Smooth muscle cell of the brain vasculature (primary cell): Measurements from ENCODE around the gene ELL.

Experiments
- DNase-seq: peaks from one replicate; pipeline ENCODE4 v3.0.0-alpha.2; 2012; ENCODE audit warnings: low read depth, low spot score

Gene ELL

DNA sequence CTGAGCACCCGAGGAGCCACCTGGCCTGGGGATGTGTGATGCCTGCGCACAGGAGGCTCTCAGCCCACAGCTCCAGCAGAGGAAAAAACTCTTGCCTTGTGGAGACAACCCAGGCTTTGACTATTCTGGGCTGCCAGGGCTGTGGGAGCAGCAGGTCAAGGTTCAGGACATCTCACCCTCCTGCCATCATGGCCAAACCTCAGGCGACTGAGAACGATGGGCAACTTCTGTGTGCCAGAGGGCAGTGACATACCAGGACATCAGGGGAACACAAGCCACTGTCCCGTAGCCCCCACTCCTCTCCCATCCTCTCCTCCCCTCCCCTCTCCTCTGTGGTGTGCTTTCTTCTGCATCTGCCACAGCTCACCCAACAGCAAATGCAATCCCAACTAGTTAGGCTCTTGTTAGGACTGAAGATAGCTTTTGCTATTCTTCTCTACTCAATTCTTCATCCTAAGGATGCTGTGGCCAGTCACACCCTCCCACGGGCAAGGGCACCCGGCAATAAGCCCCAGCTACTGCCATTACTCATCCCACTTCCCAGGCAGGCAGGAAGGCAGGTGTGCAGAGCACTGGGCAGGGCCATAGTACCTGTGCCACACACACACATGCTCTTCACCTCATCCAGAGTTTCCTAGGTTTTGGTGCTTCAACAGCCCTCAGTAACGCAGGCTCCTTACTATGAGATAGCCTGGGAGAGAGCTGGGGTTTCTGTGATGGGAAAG is 16.8 kb downstream of the ELL start:
- no peak for DNase-seq

DNA sequence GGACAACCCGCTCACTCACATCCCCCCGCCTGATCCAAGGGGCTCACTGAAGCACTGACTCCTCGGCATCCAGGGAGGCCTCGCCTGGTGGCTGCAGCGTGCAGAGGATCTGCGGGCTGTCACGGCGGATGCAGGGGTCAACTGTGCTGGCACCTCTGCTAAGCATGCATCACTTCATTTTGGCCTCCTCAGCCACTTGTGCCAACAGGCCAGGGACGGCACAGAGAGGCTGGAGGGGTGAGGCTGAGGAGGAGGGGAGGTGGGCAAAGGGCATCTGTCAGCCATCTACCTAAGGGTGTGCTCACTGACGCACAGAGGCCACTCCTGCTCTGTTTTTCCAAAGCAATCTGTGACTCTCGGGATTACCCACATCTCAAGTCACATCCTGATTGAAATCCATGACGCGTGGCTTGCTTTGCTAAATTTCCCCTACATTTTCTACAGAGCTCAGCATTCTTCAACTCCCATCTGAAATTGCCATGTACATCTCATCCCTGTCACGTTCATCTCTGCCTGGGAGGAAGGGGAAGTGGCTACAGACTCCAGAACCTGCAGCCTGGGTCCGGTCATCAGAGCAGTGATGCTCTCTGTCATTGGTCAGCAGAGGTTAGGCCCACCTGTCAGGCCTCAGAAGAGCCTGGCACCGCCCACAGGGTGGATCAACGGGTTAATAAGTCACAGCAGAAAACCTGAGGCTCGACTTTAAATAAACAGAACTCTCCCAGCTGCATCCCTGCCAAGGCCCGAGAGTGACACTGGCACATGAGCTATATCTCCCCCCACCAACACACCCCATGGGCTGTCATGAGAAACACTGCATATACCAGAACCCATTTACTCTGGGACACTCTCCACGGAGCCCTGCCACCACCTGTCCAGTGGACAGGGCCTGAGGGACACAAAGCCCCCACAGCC is 17.6 kb downstream of the ELL start:
- DNase-seq: no peak

DNA sequence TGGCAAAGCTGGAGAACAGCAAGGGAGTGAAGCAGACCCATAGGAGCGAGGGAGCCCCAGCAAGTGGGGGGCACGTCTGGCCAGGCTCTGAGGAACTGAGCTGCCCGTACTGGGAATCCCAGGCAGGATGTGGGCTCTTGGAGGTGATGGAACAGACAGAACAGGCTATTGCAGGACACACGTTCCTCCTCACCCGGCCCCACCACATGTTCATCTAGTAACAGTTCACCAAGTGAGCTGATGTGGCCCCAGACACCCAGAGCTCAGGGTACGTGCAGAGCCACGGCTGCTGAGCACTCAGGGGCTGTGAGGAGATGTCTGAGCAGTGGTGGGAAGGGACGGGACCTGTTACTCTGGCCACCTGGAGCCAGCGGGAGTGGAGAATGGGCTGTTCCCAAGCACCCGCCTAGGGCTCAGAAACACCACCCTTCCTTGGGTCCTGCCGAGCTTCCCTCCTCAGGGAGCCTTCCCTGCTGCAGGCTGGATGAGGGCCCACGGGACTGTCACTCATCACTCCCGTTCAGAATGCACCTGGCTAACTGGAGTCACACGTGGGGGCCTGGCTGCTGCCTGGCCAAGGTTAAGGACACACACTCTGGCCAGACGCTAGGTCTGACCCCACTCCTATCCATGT is 18.4 kb downstream of the ELL start:
- no peak for DNase-seq

DNA sequence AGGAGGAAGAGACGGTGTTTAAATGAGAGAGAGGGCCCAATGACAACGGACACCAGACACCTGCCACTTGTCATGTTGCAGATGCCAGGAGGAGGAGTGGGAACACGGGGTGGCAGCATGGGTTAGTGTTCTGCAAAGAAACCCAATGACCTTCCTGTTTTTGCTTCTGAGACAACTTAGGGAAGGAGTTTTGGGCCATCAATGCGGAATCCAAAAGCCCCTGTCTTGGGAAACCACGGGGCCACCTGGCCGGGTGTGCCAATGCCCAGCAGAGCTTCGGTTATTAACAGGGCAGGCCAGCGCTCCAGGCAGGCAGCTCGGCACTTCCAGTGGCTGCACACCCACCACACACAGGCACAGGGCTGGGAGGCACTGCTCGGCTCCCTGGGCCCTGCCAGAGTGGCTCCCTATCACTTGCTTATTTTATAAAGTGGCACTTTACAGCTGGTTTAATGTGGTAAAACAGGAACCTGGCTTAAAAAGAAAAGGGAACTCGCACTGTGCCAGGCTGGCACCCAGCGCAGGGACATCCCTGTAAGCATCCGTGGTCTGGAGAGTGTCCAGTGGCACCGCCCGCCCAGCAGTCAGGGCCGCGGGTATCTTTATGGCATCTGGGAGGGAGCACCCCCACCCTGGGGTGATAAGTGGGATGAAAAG is 19.1 kb downstream of the ELL start:
- no peak for DNase-seq

DNA sequence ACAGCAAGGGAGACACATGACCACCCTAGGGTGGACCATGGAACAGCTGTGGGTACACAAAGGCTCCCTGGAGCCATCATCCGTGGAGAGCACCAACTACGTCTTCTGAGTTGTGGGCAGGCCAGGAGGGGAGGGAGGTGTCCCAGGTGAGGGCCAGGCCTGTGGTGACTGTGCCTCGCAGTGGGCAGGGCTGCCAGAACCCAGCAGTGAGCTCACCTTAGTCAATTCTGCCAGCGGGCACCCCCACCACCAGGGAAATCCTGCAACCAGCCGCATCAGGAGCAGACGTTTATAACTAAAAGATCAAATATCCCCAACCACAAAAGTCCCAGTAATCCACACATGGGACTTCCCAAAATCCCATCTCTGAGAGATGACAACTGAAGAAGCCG is 19.6 kb downstream of the ELL start:
- DNase-seq: no peak

DNA sequence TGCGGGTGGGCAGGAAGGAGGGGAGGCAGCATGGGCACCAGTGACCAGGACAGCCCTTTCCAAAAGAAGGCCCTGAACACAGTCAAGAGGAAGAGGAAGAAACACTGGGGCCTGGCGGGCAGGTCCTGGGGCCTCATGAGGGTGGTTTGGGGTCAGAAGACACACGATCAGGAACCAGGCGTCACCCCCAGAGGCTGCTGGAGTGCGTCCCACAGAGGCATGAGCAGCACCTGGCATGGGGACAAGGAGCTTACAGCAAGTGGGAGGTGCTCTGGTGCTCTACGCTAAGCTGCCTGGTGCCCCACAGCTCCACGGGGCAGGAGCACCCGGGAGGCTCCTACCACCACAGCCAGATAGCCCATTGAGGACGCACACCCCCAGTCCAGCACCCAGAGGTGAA is 20.0 kb downstream of the ELL start:
- DNase-seq: no peak

DNA sequence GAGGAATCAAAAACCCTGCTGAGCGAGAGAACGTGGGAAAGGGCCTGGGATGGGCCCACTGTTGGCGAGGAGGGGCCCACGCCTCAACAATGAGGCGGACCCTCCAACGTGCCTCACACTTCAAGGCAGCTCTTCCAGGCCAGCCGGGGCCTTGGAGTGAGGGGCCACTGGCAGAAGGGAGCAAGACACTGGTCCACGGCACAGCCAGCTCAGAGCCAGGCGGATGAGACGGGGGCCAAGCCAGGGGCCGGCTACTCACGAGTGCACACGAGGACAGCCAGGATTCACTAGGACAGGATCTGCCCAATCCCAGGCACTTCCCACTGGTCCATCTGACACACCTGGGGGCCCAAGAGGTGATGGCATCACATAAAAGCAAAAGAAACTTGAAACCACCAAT is 20.5 kb downstream of the ELL start:
- no peak for DNase-seq

DNA sequence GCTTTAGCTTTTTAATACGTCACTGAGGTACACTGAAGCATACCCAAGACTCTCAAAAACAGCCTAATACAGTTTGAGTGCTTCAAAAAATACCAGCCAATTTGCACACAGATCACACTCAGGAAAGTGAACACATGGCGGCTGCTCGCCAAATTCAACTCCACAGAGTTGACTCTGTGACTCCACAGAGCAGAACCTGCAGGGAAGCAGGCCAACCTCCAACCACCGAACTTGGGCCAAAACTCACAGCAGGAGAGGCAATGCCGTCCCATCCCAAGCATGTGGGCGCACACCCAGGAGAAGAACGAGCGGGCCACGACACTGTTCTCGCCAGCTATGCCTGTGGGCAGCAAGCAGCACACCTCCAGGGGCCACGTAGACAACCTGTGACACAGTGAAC is 21.1 kb downstream of the ELL start:
- no peak for DNase-seq

DNA sequence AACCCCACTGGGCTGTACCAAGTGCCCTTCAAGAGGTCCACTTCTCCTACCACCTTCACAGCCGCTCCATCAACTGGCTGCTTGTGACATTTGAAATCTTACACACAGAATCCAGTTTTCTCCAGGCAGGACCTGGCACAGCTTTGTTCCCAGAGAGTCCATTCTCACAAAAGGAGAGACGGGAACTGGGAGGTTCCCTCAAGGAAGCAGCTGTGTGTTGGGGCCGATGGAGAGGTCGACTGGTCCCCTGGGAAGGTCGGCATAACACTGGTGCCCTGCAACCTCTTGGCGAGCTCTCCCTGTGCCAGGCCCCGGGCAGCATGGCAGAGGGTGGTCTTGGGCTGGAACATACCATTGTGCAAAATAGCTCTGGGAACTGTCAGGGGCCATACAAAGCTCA is 21.5 kb downstream of the ELL start:
- no peak for DNase-seq

DNA sequence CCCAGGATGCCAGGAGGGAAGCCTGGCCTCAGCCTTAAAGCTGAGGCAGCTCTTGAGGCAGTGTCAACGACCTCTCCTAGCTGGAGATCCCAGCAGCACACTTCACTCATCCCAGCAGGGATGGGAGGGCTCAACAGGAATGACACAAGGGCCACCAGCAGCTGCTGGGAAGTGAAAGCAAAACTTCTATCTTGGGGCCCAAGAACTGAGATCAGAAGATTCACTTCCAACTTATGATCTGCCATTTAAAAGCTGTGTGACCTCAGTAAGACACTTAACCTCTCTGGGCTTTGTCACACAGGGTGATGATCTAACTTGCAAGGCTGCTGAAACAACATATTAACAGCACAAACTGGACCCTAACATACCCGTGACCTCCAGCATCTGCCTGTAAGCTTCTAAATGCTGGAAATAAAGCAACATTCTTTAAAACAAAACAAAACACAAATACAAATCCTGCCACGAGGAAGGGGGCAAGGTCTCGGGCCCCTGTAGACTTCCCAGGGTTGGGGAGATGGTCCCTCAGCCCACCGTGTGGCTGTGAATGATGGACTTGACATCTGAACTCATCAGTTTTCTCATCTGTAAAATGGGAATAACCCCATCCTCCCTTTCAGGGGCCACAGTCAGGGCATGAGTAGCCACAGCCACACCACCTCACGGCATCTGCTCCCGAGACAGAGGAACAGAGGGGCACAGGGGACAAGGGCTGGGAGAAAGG is 22.7 kb downstream of the ELL start:
- DNase-seq: no peak

DNA sequence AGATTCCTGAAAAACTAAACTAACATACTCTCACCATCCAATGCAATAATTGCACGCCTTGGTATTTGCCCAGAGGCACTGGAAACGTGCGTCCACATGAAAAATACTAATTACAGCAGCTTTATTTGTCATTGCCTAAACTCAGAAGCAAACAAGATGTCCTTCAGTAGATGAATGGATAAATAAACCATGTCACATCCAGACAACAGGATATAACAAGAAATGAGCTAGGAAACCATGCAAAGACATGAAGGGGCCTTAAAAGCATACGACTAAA is 25.0 kb downstream of the ELL start:
- no peak for DNase-seq

DNA sequence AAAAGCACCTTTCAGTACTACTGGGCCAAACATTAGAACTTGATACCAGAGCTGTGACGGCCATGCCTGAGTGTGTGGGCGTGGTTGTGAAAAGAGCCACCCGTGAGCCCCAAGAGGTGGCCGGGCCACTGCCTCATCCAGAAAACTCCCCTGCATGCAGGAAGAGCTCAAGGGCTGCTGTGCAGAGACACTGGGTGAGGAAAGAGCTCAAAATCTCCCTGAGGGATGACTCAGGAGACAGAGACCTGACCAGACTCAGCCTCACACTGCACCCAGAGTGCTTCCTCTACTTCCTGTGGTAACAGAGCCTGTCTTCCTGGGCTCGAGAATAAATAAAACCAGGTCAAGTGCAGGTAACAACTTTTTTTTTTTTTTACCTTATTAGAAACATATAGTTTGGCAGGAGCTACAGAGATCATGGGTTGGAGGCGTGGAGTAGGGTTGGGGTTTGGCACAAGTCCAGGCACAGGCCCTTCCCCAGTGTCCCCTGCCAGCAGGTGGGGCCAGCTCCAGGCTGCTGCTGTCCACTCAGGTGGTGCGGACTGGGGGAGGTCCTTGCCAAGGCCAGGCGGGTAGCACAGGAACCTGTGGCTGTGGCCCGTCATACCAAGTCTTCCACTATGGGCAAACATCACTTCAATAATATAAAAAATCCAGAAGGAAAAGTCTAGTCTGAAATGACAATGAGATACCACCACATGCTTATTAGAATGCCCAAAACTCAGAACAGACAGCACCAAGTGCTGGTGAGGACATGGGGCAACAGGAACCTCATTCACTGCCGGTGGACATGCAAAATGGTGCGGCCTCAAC is 25.5 kb downstream of the ELL start:
- no peak for DNase-seq

DNA sequence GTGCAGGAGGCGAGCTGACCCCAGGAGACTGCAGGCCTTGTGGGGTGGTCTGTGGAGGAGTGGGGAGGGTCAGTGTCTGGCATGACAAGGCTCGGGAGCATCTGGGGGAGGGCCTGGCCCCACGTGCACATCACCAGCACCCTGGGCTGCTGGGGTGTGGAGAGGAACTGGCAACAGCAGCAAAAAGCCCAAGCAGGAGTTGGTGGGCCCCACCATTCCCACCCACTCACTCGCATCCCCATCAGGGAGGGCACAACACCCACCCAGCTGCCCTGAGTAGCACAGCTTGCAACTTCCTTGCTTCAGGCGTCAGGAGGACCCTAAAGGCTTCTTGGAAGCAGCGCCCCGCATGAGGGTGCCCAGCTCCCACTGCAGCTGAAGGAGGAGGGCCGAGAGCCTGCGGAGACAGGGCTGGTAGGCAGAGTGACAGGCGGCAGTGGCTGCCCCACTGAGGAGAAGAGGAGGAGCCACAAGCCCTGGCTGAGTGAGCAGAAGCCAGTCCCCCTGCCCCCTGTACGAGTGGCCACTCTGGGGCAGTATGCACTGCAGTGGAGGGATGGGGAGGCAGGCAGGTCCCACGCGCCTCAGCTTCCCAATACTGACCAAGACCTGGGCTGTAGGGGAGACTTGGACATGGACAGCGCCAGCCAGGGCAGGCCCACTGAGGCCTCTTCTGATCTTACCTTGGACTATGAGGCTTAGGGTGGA is 26.5 kb downstream of the ELL start:
- DNase-seq: no peak

DNA sequence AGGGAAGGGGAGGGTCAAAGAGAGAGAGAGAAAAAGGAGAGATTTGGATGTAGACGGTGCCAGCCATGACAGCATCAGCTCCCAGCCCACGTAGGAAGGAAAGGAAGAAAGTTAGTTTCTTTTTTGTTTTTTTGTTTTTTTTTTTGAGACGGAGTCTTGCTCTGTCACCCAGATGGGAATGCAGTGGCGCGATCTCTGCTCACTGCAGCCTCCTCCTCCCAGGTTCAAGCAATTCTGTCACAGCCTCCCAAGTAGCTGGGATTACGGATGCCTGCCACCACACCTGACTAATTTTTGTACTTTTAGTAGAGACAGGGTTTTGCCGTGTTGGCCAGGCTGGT is 27.6 kb downstream of the ELL start:
- no peak for DNase-seq

DNA sequence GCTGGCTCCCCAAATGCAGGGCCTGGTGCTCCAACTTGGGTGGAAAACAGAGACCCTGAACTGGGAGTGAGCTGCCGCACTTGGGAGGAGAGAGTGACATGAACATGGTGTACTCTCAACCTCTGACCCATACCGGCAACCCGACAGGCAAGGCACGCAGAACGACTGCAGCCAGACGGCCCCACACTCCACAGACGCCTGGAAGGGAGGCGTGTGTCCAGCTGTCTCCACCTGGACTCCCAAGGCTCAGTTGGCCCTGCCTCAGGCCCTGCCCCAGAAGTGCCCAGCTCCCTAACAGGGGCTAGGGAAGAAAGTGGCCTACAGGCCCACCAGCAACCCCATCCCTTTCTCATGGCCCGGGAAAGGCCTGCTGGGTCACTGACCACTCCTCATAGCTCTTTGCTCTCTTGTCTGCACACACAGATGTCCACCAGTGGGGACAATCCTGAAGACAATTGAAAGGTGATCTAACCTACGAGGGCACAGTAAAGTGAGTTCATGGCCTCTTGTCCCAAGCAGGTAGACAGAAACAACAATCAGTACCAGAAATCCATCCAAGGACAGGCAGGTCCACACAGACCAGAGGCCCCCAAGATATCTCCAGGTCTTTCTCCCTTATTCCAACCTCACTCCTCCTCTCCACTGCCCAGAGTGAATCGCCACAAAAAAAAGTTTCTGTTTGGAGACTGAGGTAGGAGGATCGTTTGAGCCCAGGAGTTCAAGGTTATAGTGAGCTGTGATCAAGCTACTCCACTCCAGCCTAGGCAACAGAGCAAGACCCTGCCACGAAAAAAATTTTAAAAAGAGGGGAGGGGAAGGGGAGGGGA is 28.2 kb downstream of the ELL start:
- DNase-seq: no peak

DNA sequence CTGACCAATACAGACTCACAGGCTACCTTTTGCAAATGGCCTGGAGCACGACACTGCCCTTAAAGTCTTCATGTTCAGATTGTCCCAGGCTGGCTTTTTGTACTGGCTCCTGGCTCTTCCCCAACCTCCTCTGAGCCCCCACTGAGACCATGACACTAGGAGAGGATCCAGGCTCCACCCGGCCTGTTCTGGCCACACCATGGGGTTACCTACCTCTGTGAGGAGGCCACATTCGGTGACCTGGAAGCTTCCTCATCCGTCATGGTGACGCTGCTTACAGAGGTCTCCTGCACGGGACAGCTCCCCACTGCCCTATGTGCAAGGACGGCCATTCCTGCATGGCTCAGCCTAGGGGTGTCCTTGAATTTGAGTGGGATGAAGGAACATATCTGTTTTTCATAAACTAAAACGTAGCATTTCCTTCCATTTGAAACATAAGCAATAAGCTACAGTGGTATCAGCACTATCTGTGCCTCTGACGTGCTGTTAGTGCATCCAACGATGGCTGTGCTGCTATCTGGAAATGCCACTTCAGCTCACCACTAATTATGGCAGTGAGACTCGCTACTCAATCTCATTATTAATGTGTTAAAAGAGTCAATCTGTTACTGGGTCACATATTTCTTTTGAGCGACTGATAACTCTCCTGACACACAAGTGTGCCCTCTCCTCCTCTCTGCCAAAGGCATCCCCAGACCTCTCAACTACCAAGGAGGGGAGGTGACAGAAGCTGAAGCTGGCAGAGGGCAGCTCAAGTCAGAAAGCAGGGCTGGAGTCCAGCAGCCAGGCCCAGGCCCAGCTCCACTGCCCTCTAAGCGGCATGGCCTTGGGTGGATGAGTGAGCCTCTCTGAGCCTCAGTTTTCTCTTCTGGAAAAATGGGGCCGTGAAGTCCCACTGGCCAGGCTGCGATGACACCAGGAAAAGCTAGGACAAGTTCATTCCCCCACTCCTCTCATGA is 29.6 kb downstream of the ELL start:
- DNase-seq: no peak

DNA sequence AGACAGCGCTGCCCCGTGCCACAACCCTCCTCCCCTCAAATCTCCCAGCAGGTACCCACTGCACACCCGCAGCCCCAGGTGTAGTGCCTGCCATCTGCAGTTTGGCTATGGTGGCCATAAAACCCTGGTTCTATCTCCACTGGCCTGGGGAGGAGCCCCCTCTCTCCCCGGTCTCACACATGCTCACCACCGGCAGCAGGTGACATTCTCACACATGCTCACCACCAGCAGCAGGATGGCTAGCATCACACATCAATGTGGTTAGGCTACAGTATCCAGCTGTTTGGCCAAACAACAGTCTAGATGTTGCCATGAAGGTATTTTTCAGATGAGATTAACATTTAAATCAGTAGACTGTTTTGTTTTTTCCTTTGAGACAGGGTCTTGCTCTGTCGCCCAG is 31.1 kb downstream of the ELL start:
- DNase-seq: no peak

DNA sequence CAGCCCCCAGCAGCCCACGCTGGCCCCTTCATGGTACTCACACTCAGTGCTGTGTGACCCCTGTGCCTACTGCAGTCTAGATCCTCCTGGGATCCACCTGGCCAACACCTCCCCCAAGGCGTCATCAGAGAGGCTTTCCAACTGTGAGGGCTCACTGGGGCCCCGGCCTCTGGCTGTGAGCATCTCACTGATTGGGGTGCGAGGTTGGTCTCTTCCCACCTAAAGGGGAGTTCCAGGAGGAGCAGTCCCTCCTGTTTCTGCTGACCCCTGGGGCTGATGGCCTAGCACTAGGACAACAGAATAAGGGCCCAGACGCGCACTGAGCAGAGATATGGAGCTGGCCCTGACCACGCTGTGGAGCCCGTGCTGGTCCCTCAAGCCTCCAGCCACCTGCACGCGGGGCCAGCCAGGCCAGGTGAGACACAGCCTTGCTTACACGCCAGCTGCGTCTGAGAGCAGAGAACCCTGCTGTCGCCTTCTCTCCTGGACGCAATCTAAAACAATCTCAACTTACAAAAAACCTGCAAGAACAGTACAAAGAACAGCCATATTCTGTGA is 32.2 kb downstream of the ELL start:
- no peak for DNase-seq
